Bronchial epithelial cell (primary cell): Measurements from ENCODE around the gene PTPRD. TPM values are rescaled to one million over a fixed set of nuclear protein-coding genes. Genes with fewer than 3 reads are reported as not detected.

Experiments used
- DNase-seq: peaks from one replicate; pipeline ENCODE4 v3.0.0-alpha.2; 2010; ENCODE audit warnings: low read depth
- FAIRE-seq: peaks from 2 replicates; lab custom pipeline; 2011; peaks lifted over from hg19 to GRCh38; lab: Jason Lieb, UNC
- H3K27me3 ChIP-seq: 2 replicates; pipeline ENCODE4 v1.5.1; 2011; ENCODE audit warnings: low read length; ENCODE audit not compliant: control insufficient read depth, insufficient read depth
- H3K36me3 ChIP-seq: 2 replicates; pipeline ENCODE4 v1.5.1; 2011; ENCODE audit warnings: low read length; ENCODE audit not compliant: control insufficient read depth, insufficient read depth
- H3K4me3 ChIP-seq: 2 replicates; pipeline ENCODE4 v1.5.1; 2011; ENCODE audit warnings: mild to moderate bottlenecking, low read depth, low read length, control low read depth
- total RNA-seq: library from RNA; depleted of rRNA; stranded (reverse); fragments of >200 nt; gene quantifications from 2 replicates; pipeline ENCODE4 v1.2.1, GENCODE V29; 2014
- TF ChIP-seq, protein P1 (sequence below): IDR thresholded peaks from 2 replicates; pipeline ENCODE4 v1.5.1; 2011; ENCODE audit warnings: mild to moderate bottlenecking, moderate library complexity, low read length, control low read depth, inconsistent platforms; ENCODE audit not compliant: insufficient read depth, severe bottlenecking

The PTPRD gene
- total RNA-seq, 1 donor from 2014 or later = 2.9 TPM

DNA sequence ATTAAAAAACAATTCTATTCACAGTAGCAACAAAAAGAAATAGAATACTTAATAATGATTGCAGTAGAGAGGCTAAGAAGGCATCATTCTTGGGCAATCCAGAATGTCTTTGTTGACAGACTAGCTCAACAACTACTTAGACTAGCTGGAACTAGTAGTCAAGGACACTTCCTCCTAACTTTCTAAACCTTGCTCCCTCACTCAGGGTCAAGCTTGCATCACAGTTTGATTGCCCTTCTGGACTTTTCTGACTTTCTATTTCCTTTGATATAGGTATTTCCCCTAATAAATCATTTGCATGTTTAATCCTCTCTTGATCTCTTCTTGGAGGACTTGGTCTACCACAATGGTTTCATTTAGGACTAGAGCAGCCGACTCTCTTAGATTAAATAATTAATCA is 1107.9 kb downstream of the PTPRD start:
- no peak overlapping the region for H3K4me3 ChIP-seq
- H3K27me3 ChIP-seq = no peaks in the 10 kb centered on the region
- TF ChIP-seq, protein P1, sequence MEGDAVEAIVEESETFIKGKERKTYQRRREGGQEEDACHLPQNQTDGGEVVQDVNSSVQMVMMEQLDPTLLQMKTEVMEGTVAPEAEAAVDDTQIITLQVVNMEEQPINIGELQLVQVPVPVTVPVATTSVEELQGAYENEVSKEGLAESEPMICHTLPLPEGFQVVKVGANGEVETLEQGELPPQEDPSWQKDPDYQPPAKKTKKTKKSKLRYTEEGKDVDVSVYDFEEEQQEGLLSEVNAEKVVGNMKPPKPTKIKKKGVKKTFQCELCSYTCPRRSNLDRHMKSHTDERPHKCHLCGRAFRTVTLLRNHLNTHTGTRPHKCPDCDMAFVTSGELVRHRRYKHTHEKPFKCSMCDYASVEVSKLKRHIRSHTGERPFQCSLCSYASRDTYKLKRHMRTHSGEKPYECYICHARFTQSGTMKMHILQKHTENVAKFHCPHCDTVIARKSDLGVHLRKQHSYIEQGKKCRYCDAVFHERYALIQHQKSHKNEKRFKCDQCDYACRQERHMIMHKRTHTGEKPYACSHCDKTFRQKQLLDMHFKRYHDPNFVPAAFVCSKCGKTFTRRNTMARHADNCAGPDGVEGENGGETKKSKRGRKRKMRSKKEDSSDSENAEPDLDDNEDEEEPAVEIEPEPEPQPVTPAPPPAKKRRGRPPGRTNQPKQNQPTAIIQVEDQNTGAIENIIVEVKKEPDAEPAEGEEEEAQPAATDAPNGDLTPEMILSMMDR = no peak
- FAIRE-seq (no peak), DNase-seq (no peak)
- H3K36me3 ChIP-seq = no peaks in the 10 kb centered on the region

DNA sequence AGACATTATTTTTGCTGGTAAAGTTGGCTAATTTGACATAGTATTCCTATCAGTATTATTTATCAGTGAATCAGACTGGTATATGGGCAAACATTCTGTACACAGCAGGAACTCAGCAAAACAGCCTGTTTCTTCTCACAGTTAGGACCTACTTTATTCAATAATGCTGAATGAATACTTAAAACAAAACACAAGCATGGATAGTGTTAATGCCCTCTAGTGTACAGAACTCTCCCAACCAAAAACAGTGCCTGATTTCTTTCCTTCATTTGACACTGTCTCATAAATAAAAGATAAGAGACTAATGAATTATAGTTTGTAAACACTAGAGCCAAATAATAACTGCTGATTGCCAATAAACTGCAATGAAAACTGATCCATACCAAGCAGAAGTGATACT is 1113.3 kb downstream of the PTPRD start:
- TF ChIP-seq, protein P1 = no peak
- Histone ChIP-seq H3K36me3 (no peaks in the 10 kb centered on the region), H3K4me3 (no peak overlapping the region), H3K27me3 (no peaks in the 10 kb centered on the region)
- no peak for FAIRE-seq
- no peak for DNase-seq

DNA sequence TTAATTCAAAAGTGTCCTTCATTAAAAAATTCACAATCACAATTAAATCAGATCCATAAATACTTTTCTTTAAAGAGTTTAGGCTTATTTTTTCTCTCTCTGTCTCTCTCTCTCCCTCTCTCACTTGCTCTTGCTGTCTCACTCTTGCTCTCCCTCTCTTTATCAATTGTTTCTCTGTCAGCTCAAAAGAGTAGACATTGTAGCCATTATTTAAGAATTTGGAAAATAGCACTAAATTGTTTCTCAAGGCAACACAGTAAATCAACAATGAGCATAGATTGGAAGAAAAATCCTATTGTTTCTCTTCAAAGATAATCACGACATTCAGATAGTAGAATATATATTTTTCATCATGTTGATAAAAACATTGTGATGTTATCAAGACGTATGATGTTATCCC is 1114.0 kb downstream of the PTPRD start:
- Histone ChIP-seq H3K36me3 (no peaks in the 10 kb centered on the region), H3K4me3 (no peak overlapping the region), H3K27me3 (no peaks in the 10 kb centered on the region)
- FAIRE-seq (no peak), DNase-seq (no peak)
- TF ChIP-seq, protein P1 = no peak

DNA sequence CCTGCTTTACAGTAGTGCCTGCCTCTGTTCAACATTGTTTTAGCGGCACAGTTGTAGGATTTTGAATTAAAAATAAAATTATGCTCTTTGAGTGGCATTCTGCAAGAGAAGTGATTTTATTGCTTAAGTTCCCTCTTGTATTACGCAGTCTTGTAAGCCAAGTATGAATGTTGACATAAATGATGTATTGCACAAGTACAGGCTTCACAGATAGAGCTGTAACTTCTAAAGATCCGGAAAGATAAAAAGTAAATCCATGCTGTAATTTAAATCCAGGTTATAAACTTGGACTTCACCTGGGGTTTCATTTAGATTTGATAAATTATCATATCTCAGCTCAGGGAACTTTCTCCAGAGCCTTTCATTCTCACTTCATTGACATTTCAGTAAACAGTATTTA is 1114.7 kb downstream of the PTPRD start:
- no peaks in the 10 kb centered on the region for H3K36me3 ChIP-seq
- peak; percentile 5 for DNase-seq
- FAIRE-seq = no peak
- TF ChIP-seq, protein P1 = no peak
- no peak overlapping the region for H3K4me3 ChIP-seq
- H3K27me3 ChIP-seq = no peaks in the 10 kb centered on the region

DNA sequence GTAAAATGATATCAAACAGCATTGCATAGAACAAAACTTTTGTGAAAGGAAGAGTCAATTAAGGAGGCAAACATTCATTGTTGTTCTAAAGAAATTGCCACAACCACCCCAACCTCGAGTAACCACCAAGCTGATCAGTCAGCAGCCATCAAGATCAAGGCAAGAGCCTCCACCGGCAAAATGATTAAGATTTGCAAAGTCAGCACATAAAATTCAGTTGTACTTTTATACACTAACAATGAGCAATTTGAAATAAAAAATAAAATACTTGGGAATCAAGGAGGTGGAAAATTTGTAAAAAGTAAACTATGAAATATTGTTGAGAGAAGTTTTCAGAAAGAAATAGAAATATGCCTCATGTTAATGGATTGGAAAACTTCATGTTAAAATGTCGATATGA is 1118.5 kb downstream of the PTPRD start:
- DNase-seq (no peak), FAIRE-seq (no peak)
- Histone ChIP-seq H3K4me3 (no peak overlapping the region), H3K36me3 (no peaks in the 10 kb centered on the region), H3K27me3 (no peaks in the 10 kb centered on the region)
- TF ChIP-seq, protein P1 = no peak

DNA sequence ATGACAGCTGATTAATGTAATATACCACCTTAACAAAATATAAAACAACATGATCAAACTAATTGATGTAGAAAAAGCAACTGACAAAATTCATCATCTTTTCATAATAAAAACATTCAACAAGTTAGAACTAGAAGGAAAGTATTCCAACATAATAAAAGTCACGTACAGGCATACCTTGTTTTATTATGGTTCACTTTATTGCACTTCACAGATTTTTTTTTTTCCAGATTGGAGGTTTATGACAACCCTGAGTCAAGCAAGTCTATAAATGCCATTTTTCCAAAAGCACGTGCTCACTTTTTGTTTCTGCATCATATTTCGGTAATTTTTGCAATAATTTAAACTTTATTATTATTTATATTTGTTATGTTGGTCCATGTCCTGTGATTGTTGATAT is 1120.3 kb downstream of the PTPRD start:
- DNase-seq (no peak), FAIRE-seq (no peak)
- TF ChIP-seq, protein P1 = no peak
- Histone ChIP-seq H3K4me3 (no peak overlapping the region), H3K27me3 (no peaks in the 10 kb centered on the region), H3K36me3 (no peaks in the 10 kb centered on the region)
